ENCODE measurements around the gene SLC51B.

The SLC51B gene

DNA sequence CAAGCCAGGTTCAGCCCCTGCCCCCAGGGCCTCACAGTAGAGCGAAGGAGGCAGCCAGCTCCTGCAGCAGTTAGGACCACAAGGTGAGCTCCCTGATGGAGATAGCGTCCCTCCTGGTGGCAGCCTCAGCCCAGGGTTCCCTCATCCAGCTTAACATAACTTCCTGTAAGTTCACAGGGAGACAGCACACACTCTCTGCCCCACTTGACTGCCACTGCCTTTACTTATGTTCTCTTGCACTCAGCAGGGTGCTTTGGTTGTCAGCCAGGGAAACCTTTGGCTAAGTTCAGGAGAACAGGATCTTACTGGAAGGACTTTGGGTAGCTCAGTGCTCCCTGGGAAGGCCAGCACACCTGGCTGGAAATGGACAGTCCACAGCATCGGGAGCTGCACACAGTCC, 42.2 kb downstream of the SLC51B start:
- H3K27ac ChIP-seq: peak overlapping the region; percentile 95 to 96
- no peak overlapping the region for H3K4me3 ChIP-seq
- no peak for DNase-seq
- H3K4me1 ChIP-seq: peaks cover 0 to 97% (median 86%) of the 10 kb centered on the region in 4 donors
- TF ChIP-seq, protein P1, sequence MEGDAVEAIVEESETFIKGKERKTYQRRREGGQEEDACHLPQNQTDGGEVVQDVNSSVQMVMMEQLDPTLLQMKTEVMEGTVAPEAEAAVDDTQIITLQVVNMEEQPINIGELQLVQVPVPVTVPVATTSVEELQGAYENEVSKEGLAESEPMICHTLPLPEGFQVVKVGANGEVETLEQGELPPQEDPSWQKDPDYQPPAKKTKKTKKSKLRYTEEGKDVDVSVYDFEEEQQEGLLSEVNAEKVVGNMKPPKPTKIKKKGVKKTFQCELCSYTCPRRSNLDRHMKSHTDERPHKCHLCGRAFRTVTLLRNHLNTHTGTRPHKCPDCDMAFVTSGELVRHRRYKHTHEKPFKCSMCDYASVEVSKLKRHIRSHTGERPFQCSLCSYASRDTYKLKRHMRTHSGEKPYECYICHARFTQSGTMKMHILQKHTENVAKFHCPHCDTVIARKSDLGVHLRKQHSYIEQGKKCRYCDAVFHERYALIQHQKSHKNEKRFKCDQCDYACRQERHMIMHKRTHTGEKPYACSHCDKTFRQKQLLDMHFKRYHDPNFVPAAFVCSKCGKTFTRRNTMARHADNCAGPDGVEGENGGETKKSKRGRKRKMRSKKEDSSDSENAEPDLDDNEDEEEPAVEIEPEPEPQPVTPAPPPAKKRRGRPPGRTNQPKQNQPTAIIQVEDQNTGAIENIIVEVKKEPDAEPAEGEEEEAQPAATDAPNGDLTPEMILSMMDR (IDR thresholded peaks at IDR 0.05): no peak
- H3K36me3 ChIP-seq: no peaks in the 10 kb centered on the region
- intact Hi-C loops (cut with DNase I; ENCODE audit: low total_unique reads): no loop called here
- H3K9me3 ChIP-seq: no peaks in the 10 kb centered on the region
- H3K27me3 ChIP-seq: no peaks in the 10 kb centered on the region

DNA sequence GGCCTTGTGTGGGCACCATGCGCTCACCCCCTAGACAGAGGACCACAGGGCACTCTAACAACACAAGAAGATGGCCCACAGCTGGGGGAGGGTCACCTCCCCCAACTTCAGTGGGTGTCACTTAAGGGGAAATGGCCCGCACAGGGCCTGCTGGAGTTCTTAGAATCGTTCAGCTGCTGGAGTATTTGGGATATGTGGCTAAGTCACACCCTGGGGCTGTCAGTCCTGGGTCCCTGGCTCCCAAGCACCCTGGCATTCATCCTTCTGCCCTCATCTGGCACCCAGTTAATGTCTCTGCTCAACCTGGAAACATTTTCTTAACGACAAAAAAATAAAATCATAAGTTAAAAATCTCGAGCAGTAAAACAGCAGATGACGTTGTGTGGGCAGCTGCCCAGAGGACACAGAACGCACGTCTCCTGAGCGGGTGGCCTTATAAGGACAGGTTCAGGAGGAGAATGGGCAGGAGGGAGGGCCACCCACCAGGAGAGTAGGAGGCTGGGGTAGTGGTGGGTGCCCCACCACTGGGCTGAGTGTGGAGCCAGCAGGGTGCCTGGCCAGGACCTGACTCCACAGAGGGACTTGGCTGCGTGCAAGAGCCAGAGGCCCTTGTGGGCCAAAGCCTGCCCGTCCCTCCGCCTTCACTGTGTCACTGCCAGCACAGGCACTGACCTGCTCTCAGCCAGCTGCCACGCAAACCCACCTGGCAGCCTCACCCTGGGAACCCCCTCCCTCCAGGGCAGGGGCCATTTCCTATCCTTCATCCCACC, 42.9 kb downstream of the SLC51B start:
- TF ChIP-seq, protein P1 (IDR thresholded peaks at IDR 0.05): no peak
- Histone ChIP-seq H3K36me3 (no peaks in the 10 kb centered on the region), H3K9me3 (no peaks in the 10 kb centered on the region), H3K27me3 (no peaks in the 10 kb centered on the region), H3K27ac (peak overlapping the region; percentile 95 to 96), H3K4me3 (no peak overlapping the region), H3K4me1 (peaks cover 0 to 97% (median 86%) of the 10 kb centered on the region in 4 donors)
- DNase-seq: peak; percentile 91 to 99
- intact Hi-C loops (cut with DNase I; ENCODE audit: low total_unique reads): no loop called here

DNA sequence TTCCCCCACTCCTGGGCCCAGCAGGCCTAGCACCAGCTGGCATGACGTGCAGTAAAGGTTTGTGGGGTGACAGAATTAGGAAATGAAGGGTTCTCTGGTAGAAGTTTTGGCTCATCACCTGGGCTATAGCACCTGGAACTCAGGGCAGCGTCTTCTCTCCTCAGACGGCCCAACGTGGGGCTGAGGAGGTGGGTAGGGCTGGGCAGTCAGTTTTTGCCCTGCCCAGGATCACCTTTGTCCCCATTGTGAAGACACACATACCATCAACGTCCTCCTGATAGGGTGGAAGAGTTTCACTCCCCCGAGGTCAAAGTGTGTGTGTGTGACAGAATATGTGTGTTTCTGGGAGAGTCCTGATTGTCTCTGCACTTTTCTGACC, 43.4 kb downstream of the SLC51B start:
- peaks cover 0 to 97% (median 84%) of the 10 kb centered on the region in 4 donors for H3K4me1 ChIP-seq
- DNase-seq: no peak
- TF ChIP-seq, protein P1 (IDR thresholded peaks at IDR 0.05): no peak
- no peaks in the 10 kb centered on the region for H3K27me3 ChIP-seq
- H3K9me3 ChIP-seq: no peaks in the 10 kb centered on the region
- no peak overlapping the region for H3K4me3 ChIP-seq
- H3K36me3 ChIP-seq: no peaks in the 10 kb centered on the region
- H3K27ac ChIP-seq: peak overlapping the region; percentile 95 to 96
- intact Hi-C loops (cut with DNase I; ENCODE audit: low total_unique reads): no loop called here

DNA sequence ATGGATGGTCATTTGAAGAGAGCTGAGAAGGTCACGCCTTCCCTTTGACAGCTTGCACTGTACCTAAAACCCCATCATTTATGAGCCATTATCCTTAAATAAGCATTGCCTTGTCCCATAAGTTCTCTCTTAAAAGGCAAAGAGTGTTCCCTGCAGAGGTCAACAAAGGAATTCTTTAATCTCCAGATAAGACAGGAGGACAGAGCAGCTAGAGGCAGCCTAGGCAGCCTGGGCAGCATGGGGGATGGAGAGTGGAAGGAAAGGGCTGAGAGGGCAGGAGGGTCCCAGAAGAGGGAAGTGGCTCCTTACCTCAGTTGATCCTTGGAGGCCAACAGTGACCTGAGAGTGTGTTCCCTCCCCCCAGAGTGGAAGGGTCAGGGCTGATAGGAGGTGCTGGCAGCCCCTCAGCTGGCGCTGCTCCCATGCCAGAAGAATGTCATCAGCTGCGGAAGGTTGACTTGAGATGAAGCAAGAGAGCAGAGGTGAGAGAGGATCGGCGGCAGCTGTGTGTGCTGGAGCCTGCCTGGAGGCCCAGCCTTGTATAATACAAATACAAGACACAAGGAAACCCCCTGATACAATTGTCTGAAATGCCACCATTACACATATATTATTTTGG, 44.1 kb downstream of the SLC51B start:
- TF ChIP-seq, protein P1 (IDR thresholded peaks at IDR 0.05): no peak
- Histone ChIP-seq H3K4me3 (no peak overlapping the region), H3K27me3 (no peaks in the 10 kb centered on the region), H3K36me3 (no peaks in the 10 kb centered on the region), H3K9me3 (no peaks in the 10 kb centered on the region), H3K27ac (peak overlapping the region; percentile 95 to 96), H3K4me1 (peaks cover under 1 to 97% (median 83%) of the 10 kb centered on the region in 4 donors)
- intact Hi-C loops (cut with DNase I; ENCODE audit: low total_unique reads): no loop called here
- peak in 1 of 2 donors; percentile 80 for DNase-seq

DNA sequence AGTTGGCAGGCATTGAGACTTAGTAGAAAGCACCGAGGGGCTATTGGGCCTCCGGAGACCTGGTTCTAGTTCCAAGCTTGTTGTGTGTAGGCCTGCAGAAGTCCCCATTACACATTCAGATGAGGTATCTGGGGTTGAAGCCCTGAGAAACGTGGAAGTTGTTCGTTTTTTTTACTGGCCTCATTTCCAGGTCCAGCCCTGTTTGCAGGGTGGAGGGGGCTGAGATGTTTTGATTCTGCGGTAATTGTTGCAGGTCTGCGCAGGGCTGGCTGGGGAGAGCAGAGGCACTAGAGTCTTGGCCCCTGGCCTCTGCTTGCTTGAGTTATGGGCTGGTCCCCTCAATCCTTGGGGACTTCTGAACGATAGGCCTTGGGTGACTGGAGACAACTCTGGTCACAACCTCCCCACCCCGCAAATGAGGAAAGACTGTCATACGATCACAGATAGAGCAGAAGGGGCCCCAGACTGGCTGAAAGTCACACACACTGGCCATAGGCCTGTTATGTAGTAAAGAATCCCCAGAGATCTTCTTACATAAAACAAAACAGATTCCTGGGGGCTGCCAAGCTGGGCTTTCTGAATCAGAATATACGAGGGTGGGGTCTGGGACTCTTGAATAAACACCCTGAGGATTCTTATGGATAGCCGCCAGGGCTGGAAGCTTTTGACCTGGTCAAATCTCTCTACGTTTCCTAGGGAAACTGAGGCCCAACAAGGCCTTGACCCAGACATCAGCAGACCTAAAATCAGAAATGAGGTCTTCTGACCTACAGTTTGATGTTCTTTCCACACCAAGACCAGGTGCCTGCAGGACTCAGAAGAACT, 47.0 kb downstream of the SLC51B start:
- H3K36me3 ChIP-seq: peaks cover 0 to 4% (median 1%) of the 10 kb centered on the region in 3 donors
- TF ChIP-seq, protein P1 (IDR thresholded peaks at IDR 0.05): no peak
- peak in 1 of 2 donors; percentile 67 for DNase-seq
- intact Hi-C loops (cut with DNase I; ENCODE audit: low total_unique reads): no loop called here
- H3K9me3 ChIP-seq: no peaks in the 10 kb centered on the region
- H3K27me3 ChIP-seq: no peaks in the 10 kb centered on the region
- peak overlapping the region; percentile 95 to 96 for H3K27ac ChIP-seq
- no peak overlapping the region for H3K4me3 ChIP-seq
- H3K4me1 ChIP-seq: peaks cover 7 to 94% (median 75%) of the 10 kb centered on the region in 4 donors
